GM20000 (cell line): ENCODE measurements around the gene MPDU1.
A peak's percentile ranks its signal among the peaks of the same experiment; 100 is the strongest.

Experiments used
- DNase-seq: peaks from one replicate; pipeline ENCODE4 v3.0.0; 2012; ENCODE audit warnings: low spot score
- TF ChIP-seq, protein P1 (sequence below): IDR thresholded peaks from 2 replicates; pipeline ENCODE4 v1.5.1; 2012; ENCODE audit warnings: mild to moderate bottlenecking, control low read depth; ENCODE audit errors: extremely low read depth, missing control alignments

MPDU1 gene

DNA sequence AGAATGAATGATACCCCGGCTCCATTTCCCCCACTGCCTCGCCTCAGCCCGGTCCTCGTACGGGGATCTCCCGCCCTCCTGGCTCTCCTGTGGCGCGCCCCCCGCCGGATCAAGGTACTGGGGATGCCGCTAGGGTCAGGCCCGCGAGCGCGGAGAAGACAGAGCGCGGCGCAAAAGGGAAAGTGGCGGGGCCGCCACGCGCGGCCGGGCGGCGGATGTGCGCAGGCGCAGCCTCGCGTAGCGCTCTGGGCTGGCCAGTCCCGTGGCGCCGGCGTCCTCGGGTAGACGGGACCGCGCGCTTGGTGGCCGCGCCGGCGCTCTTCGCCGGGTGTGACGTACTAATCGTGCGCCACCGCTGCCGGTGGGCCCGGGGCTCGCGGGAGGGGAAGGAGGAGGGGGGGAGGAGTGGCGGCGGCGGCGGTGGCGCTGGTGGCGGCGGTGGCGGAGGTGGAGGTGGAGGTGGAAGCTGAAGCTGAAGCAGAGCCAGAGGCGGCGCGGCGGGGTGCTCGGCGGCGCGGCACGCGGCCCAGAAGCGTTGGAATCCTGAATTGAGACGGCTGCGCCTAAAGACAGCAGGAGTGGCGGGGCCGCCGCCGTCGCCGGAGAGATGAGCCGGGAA lies 22.0 kb upstream of the MPDU1 start, which contains the start of gene SENP3:
TSS of gene SENP3 (plus strand) at position 331 of the 619 bp plus-strand sequence. CDS start 1,158 bp downstream, outside the sequence.
- peak; percentile 99 for DNase-seq
- TF ChIP-seq, protein P1, sequence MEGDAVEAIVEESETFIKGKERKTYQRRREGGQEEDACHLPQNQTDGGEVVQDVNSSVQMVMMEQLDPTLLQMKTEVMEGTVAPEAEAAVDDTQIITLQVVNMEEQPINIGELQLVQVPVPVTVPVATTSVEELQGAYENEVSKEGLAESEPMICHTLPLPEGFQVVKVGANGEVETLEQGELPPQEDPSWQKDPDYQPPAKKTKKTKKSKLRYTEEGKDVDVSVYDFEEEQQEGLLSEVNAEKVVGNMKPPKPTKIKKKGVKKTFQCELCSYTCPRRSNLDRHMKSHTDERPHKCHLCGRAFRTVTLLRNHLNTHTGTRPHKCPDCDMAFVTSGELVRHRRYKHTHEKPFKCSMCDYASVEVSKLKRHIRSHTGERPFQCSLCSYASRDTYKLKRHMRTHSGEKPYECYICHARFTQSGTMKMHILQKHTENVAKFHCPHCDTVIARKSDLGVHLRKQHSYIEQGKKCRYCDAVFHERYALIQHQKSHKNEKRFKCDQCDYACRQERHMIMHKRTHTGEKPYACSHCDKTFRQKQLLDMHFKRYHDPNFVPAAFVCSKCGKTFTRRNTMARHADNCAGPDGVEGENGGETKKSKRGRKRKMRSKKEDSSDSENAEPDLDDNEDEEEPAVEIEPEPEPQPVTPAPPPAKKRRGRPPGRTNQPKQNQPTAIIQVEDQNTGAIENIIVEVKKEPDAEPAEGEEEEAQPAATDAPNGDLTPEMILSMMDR, result peak; percentile 14

DNA sequence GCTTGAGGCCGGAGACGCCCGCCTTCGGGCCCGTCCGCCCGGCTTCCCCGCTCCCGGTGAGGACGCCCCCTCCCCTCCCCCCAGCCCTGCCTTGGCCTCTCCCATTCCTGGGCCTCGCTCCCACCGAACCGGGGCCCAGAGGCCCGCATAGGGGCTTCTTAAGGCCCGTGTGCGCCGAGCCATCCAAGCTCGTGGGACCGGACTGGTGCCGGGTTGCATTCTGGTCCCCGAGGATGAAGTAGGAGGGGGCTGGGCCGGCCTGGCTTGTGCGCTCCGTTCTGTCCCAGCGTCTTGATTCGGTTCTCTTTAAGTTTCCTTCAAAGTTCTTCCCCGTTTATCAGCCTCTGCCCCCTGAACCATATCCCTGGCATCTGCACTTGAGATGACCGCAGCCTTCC lies 21.4 kb upstream of the MPDU1 start:
- no peak for DNase-seq
- TF ChIP-seq, protein P1, result no peak

DNA sequence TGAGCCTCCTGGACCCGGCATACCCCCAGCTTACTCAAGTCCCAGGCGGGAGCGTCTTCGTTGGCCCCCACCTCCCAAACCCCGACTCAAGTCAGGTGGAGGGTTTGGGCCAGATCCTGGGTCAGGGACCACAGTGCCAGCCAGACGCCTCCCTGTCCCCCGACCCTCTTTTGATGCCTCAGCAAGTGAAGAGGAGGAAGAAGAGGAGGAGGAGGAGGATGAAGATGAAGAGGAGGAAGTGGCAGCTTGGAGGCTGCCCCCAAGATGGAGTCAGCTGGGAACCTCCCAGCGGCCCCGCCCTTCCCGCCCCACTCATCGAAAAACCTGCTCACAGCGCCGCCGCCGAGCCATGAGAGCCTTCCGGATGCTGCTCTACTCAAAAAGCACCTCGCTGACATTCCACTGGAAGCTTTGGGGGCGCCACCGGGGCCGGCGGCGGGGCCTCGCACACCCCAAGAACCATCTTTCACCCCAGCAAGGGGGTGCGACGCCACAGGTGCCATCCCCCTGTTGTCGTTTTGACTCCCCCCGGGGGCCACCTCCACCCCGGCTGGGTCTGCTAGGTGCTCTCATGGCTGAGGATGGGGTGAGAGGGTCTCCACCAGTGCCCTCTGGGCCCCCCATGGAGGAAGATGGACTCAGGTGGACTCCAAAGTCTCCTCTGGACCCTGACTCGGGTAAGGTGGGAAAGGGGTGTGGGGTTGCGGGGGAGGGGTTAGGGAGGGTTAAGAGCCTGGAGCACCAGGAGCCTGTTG lies 20.4 kb upstream of the MPDU1 start:
- DNase-seq, result no peak
- TF ChIP-seq, protein P1, result no peak

DNA sequence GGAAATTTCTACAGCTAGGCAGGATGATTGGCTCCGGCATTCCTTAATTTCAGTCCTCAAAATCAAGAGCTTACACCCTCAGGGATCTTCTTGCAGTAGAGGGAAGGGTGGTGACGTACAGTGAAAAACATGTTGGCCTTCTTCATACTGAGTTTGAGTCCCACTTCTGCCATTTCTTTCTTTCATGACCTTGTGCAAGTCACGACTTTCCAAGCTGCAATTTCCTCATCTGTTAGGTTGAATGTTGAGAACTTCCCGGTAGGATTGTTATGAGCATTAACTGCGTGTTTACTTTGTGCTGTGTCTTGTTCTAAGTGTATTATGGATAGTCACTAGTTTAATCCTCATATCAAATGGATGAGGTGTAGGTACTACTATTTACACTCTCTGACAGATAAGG lies 14.1 kb upstream of the MPDU1 start:
- TF ChIP-seq, protein P1, result no peak
- DNase-seq, result no peak

DNA sequence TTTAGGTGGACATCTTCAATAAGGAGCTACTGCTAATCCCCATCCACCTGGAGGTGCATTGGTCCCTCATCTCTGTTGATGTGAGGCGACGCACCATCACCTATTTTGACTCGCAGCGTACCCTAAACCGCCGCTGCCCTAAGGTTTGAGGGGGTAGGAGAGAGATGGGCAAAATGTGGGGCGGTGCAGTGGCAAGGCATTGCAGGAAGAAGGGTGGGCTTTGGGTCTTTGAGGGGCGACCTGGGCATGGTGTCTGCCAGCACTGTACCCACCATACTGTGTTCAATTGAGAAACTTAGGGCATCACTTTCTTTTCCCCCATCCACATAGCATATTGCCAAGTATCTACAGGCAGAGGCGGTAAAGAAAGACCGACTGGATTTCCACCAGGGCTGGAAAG lies 13.3 kb upstream of the MPDU1 start:
- TF ChIP-seq, protein P1, result no peak
- no peak for DNase-seq

DNA sequence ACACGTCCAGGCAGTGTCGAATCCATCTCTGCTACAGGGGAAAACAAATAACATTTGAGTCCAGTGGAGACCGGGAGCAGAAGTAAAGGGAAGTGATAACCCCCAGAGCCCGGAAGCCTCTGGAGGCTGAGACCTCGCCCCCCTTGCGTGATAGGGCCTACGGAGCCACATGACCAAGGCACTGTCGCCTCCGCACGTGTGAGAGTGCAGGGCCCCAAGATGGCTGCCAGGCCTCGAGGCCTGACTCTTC lies 11.4 kb upstream of the MPDU1 start:
- DNase-seq, result no peak
- TF ChIP-seq, protein P1, result no peak

DNA sequence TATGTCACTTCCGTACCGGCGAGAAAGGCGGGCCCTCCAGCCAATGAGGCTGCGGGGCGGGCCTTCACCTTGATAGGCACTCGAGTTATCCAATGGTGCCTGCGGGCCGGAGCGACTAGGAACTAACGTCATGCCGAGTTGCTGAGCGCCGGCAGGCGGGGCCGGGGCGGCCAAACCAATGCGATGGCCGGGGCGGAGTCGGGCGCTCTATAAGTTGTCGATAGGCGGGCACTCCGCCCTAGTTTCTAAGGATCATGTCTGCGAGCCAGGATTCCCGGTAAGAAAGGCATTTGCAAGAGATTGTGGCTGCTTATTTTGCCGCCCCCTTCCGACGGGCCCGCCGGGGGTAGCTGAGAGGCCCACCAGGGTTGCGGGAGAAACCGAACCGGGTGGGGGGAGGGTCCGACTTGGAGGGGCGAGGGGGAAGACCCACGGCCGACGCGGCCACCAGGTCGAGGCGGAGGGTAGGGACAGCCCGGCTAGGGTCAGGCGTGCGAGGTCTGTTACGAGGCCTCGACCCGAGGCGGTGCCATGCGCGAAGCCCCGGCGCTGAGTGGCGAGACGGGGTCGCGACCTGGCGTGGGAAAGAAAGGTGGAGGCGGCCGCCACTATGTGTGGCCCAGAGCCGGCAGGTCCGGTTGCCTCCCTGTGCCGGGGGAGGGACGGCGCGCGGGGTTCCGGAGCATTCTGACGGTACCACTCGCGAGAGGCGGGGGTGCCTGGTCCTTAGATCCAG lies 10.9 kb upstream of the MPDU1 start:
- peak; percentile 99 for DNase-seq
- TF ChIP-seq, protein P1, result no peak
